Tibial nerve (tissue), 4 donors: Measurements from ENCODE around the gene GRHL1.

ENCODE experiments used
- EP300 ChIP-seq, 2 donors: sonication (generic); formaldehyde crosslinking; IDR thresholded peaks; one replicate each; pipeline ENCODE4 v1.6.1; 2017; ENCODE audit warnings: antibody characterized with exemption in 2 of 2, mild to moderate bottlenecking in 1 of 2
- POLR2A ChIP-seq, 2 donors: fragments of 450-650 bp; IDR thresholded peaks; one replicate each; pipeline ENCODE4 v1.6.1; 2017; ENCODE audit warnings: antibody characterized with exemption in 2 of 2, mild to moderate bottlenecking in 2 of 2, moderate library complexity in 2 of 2
- TF ChIP-seq, protein P1 (sequence below), 5 experiments: fragments of 200-600 bp in 3 of 5; fragments of 450-650 bp in 2 of 5; sonication (generic) in 3 of 5; IDR thresholded peaks; one replicate each; pipeline ENCODE4 v1.5.1; 2016 to 2019; ENCODE audit warnings: antibody characterized with exemption in 5 of 5, mild to moderate bottlenecking in 3 of 5, moderate library complexity in 2 of 5

DNA sequence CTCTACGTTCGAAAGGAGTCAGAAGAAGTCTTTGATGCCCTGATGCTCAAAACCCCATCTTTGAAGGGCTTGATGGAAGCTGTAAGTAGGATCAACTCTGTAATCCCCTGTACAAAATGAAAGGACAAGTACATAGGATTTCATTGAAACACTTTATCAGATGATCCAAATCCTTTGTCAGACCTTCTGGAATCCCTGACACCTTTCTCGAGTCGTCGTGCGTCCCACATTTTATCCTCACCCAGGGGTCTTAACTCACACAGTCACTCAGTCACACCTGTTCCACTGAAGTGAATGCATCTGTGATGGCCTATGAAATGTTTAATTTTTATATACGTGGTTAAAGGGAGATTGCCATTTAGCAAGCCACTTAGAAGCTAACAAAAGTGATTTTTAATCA, 44.8 kb downstream of the GRHL1 start:
- no peak for TF ChIP-seq POLR2A (IDR thresholded peaks at IDR 0.05)
- TF ChIP-seq, protein P1, sequence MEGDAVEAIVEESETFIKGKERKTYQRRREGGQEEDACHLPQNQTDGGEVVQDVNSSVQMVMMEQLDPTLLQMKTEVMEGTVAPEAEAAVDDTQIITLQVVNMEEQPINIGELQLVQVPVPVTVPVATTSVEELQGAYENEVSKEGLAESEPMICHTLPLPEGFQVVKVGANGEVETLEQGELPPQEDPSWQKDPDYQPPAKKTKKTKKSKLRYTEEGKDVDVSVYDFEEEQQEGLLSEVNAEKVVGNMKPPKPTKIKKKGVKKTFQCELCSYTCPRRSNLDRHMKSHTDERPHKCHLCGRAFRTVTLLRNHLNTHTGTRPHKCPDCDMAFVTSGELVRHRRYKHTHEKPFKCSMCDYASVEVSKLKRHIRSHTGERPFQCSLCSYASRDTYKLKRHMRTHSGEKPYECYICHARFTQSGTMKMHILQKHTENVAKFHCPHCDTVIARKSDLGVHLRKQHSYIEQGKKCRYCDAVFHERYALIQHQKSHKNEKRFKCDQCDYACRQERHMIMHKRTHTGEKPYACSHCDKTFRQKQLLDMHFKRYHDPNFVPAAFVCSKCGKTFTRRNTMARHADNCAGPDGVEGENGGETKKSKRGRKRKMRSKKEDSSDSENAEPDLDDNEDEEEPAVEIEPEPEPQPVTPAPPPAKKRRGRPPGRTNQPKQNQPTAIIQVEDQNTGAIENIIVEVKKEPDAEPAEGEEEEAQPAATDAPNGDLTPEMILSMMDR (IDR thresholded peaks at IDR 0.05) = no peak
- no peak for TF ChIP-seq EP300 (IDR thresholded peaks at IDR 0.05)
